ENCODE results near the gene MYO5A. TPM values are rescaled to one million over a fixed set of nuclear protein-coding genes. Genes with fewer than 3 reads are reported as not detected.

The MYO5A gene
- total RNA-seq, 1 donor from 2014 or later = 34.8 TPM

- intact Hi-C loops (cut with micrococcal nuclease) = no loop called here
Measured at GRCh38 chr15:52337198-52337853, 191.4 kb downstream of the MYO5A start.

- intact Hi-C loops (cut with micrococcal nuclease) = no loop called here
Measured at GRCh38 chr15:52336529-52336928, 192.2 kb downstream of the MYO5A start.

GRCh38 chr15:52334491-52335160, 194.1 kb downstream of the MYO5A start:
- intact Hi-C loops (cut with micrococcal nuclease) = loop anchor here (5.0 kb wide), 1 partner anchor 148 kb away; no protein-coding TSS in a partner anchor

GRCh38 chr15:52331490-52332240, 197.0 kb downstream of the MYO5A start:
- intact Hi-C loops (cut with micrococcal nuclease) = loop anchor here (1.0 to 5.0 kb wide), 10 partner anchors 75 to 404 kb away; partner anchors contain the start of genes ATOSA and MYO5A

GRCh38 chr15:52329987-52330386, 198.7 kb downstream of the MYO5A start:
- intact Hi-C loops (cut with micrococcal nuclease) = loop anchor here (5.0 kb wide), 1 partner anchor 152 kb away; no protein-coding TSS in a partner anchor

GRCh38 chr15:52329150-52329549, 199.5 kb downstream of the MYO5A start:
- intact Hi-C loops (cut with micrococcal nuclease) = no loop called here

GRCh38 chr15:52328680-52329079, 200.0 kb downstream of the MYO5A start:
- intact Hi-C loops (cut with micrococcal nuclease) = no loop called here

GRCh38 chr15:52326756-52327155, 201.9 kb downstream of the MYO5A start:
- intact Hi-C loops (cut with micrococcal nuclease) = no loop called here

GRCh38 chr15:52324109-52324508, 204.6 kb downstream of the MYO5A start:
- intact Hi-C loops (cut with micrococcal nuclease) = no loop called here

GRCh38 chr15:52318729-52319500, 209.8 kb downstream of the MYO5A start:
- intact Hi-C loops (cut with micrococcal nuclease) = no loop called here

- intact Hi-C loops (cut with micrococcal nuclease) = no loop called here
Measured at GRCh38 chr15:52317688-52318087, 211.0 kb downstream of the MYO5A start.

GRCh38 chr15:52317022-52317421, 211.7 kb downstream of the MYO5A start:
- intact Hi-C loops (cut with micrococcal nuclease) = no loop called here

- intact Hi-C loops (cut with micrococcal nuclease) = no loop called here
Measured at GRCh38 chr15:52309154-52309548, 219.5 kb downstream of the MYO5A start.

- intact Hi-C loops (cut with micrococcal nuclease) = no loop called here
Measured at GRCh38 chr15:52308446-52309153, 220.1 kb downstream of the MYO5A start.

GRCh38 chr15:52307847-52308246, 220.8 kb downstream of the MYO5A start:
- intact Hi-C loops (cut with micrococcal nuclease) = no loop called here

GRCh38 chr15:52306270-52306669, 222.4 kb downstream of the MYO5A start:
- intact Hi-C loops (cut with micrococcal nuclease) = no loop called here

- intact Hi-C loops (cut with micrococcal nuclease) = no loop called here
Measured at GRCh38 chr15:52303093-52303772, 225.4 kb downstream of the MYO5A start.

- intact Hi-C loops (cut with micrococcal nuclease) = no loop called here
Measured at GRCh38 chr15:52301265-52301847, 227.3 kb downstream of the MYO5A start.

GRCh38 chr15:52295421-52296001, 233.2 kb downstream of the MYO5A start, which contains the start of gene MYO5C:
Gene MYO5C (minus strand): TSS chr15:52295804. CDS start chr15:52295636, 168 bp downstream.
- intact Hi-C loops (cut with micrococcal nuclease) = no loop called here

Measured in T-helper 1 cell treated with Interleukin-12 subunit alpha and Interleukin-12 subunit beta and Interleukin-4 antibody, amounts not matched to agents 30 ng/mL and 1 ng/mL, for 36 hours (primary cell).